AG20443 (cell line): ENCODE results near the gene RNF43.
"Not testable (repeated sequence)": the region's sequence is repeated elsewhere in the genome, so short reads cannot be mapped to it uniquely, and the experiment has no call there.

Source experiments
- DNase-seq: peaks from one replicate; pipeline ENCODE4 v3.0.0; 2012; ENCODE audit warnings: low spot score, mixed read lengths

The RNF43 gene

DNA sequence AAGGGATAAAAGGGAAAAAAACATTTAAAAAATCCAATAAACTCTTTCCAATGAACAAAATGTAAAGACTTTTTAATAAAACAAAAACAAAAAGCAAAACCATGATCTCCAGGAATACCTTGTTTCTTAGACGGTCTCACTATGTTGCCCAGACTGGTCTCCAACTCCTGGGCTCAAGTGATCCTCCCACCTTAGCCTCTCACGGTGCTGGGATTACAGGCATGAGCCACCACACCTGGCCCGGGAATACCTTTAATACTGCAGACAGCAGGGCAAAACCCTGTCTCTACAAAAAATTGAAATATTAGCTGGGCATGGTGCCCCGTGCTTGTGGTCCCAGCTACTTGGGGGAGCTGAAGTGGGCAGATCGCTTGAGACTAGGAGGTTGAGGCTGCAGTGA, 7.9 kb downstream of the RNF43 start:
- no peak for DNase-seq

DNA sequence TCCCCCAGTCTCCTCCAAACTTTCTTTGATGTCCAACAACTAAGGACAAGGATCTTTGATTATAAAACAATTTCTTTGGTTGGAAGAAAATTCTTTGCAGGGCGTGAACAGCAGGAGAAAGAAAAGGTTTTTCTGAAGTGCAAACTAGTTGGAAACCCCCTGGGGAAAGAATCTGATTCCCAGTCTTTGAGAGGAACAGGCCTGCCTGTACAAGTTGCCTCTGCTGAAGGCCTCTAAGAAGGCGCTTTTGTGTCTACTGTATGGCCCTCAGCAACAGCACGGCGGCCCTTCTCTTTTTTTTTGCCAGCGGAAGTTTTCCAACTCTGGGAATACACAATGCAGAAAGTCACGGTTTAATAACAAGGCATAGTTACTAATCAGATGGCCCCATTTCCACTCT, 14.0 kb downstream of the RNF43 start:
- DNase-seq = no peak

DNA sequence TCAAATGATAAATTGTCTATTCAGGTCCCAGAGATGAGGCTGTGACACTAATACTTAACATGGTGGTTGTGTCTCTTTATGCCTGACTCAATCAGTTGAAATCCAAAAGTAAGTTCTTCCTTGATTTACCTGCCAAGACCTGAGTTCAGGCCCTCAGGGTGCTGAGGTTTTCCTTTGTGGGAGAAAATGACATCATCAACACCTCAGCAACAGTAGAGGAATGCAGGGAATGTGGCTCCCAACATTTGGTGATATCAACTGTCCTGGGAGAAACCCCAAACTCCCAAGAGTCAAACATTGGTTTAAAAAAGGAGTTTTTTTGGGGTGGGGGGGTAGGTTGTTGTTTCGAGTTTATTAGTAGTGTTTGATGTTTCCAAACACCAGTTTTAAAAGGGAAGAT, 14.7 kb downstream of the RNF43 start:
- peak; percentile 14 for DNase-seq

DNA sequence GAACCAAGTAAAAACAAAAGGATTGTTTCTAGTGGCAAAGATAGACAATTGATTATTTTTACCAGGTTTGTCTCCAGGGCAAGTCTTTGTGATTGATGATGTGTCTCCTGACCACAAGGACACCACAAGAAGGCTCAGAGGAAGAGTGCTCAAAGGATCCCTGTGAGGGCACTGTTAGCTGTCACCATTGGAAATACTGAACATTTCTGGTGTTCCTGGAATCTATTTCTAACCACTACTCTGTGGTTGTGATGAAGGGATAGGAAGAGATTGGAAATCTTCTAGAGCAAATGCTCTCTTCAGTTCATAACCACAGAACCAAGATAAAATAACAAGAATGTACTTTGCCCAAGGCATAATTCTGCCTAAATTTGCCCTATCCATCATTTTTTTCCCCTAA, 15.3 kb downstream of the RNF43 start:
- DNase-seq = peak; percentile 26

DNA sequence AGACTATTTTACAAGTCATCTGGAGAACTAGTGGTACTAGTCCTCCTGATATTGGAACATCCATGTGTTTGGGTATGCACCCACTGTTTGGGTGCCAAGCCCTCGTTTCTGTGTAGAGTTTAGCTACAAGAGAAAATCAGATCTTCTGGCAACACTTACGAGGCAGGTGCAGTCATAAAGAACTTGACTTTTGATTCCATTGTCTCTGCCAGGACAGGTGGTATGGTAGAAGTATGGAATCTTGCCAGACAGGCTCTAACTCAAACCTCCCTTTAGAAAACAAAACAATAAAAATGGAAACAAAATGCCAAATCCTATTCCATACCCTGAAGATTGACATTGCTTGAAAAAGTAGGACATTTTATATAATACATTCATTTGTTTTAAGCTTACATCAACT, 16.0 kb downstream of the RNF43 start:
- no peak for DNase-seq

DNA sequence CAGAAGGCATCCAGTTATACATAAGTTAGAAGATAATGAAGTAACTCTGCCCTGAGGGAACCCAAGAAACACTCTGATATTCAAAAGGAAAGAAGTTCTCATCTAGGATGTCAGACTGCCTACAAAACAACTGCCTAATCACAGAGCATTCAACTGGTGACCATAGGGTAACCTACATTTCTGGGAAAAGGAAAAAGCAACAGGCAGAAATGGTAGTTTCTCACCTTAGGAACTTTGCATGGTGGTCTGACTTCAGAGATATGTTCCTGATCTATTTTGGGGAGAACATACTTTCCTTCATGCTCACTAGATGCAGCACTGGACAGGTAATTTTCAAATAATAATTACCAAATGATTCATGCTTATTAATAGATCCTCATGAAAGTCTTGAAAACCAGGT, 16.5 kb downstream of the RNF43 start:
- no peak for DNase-seq

DNA sequence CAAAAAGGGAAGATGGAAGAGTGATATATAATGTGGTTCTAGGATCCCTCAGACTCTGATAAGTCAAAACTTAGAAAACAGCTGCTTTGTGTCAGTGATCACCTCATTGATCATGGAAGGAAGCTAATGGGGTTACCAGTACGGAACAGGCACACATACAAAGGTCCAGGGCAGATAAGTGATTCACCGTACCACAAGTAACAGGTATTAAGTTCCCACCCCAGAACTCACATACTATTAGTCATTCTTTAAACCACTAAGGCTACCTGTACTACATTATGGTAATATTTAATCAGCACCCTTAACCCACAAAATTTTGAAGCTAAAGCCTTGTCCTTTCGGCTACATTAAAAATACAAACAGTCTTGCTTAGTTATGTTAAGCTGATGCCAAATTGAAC, 17.4 kb downstream of the RNF43 start:
- DNase-seq = no peak

DNA sequence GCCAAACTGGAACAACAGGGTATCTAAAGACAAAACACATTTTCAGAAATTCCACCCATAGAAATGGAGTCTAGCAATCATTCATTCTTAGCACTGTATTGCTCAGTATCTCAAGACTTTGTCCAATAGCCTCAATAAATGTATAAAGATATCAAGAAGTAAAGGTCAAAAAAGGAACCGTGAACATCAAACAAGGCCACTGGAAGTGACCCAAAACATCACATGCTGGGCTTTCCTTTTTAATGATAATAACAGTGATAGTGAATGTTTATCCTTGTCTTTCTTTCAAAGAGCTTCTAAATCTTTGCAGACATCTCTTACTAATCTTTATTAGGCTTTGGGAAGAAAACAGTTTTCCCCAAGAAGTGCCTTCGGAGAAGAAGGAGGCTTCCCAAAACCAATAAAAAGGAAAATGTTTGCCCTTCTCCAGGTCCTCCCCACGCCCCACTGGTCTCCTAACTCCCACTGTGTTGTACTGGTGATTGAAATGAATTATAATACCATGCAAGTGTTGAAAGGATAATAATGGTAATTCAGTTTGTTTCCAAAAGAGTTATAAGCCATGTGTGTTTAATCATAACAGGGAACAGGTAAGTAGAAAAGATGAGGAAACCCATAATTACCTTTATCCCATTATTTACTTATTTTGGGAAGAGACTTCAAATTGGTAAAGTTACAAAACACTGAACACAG, 18.6 kb downstream of the RNF43 start:
- no peak for DNase-seq

DNA sequence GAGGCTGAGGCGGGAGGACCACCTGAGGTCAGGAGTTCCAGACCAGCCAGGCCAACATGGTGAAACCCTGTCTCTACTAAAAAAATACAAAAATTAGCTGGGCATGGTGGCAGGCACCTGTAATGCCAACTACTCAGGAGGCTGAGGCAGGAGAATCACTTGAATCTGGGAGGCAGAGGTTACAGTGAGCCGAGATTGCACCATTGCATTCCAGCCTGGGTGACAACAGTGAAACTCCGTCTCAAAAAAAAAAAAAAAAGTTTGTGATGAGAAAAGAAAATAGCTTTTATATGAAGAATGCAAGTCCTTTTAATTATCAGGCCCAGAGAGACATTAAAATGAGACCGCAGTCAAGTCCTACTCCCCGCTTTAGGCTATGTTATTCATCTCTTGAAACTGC, 19.9 kb downstream of the RNF43 start:
- DNase-seq = not testable (repeated sequence)

DNA sequence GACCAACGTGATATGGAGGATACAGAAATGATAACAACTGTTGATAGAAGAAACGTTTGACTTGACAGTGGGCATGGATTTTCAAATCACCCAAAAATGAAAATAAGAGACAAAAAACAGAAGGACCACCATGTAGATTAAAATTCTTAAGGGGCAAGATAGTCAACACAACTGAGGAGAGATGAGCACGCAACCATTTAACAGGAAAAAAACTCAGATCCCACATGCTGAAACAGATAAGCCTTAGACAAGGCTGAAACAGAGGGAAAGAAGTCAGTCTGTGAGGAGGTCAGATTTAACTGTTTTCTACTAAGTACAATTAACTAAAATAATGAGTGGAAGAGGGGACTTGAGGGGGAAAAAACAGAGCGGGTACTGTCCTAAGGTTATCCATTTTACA, 21.2 kb downstream of the RNF43 start:
- DNase-seq = no peak

DNA sequence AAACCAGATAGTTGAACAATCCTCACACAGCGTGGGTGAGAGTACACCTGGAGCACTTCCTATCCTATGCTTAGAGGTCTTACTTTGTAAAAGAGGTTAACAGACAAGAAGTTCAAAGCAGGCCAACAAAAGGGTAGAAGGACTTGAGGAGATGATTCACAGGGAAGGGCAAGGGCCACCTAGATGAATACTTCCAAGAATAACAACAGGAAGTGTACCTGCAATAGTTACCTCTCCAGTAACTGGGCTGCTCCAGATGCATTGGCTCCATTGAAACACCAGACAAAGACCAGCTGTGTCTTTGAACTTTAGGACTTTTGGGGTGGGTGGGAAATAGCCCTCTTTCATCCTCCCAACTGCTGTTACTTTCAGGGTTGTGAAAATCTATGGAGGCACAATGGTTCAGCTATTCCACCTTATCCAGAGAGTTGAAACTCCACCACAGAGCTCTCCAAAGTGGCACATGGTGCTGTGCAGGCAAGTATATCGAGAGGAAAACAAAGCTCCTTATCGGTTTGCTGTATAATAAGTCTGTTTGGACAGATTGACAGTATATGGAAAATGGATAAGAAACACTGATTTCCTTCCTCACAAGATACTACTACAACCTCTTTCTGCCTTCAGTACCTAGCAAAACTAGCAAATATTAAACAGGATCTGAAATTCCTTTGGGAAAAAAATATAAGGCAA, 22.7 kb downstream of the RNF43 start:
- no peak for DNase-seq

DNA sequence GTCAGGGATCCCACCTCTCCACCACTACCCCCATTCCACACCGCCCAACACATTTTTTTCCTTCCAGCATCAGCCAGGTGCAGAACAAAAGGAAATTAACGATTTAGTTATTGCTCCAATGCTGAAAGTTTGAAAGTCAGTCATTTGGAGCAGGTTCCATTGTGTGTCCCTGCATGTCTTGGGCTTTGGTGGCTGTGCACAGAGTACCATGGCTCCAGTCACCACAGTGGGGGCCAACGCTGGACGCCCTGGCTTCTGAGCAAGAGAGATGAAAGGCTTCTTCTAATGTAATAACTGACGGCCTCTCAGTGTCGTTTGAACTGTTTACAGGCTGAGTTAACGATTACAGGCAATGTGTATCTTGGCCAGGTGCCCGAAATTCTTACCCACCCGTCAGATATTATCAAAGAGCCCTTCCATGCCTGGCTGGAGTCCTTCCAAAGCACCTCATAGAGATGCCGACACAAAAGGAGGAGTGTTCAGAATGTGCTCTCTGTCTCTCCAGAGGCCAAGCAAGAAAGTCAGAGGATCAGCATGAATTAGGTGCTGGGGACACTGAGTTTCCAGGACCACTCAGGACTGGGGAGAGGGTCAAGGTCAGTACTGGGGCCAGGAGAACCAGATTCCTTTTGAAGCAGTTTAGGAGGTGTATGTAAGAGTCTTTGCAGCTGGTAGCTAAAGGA, 25.9 kb downstream of the RNF43 start:
- DNase-seq = no peak

DNA sequence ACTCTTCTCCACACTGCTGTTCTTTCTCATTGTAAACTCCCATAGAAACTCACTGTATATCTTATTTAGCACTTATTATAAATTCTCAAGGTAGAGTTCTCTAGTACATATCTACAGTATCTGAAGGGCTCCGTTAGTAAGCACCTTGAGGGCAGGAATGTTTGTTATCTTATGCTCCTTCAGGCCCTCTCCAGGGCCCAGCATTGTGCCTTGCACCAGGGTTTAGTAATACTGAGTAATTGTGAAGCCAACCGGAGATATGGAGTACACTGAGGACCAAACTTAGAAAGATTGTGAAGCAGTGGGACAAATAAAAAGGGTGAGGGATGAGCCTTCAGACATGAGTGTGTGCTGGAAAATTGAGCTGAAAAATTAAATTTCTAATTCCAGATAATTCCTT, 26.4 kb downstream of the RNF43 start:
- DNase-seq = no peak

DNA sequence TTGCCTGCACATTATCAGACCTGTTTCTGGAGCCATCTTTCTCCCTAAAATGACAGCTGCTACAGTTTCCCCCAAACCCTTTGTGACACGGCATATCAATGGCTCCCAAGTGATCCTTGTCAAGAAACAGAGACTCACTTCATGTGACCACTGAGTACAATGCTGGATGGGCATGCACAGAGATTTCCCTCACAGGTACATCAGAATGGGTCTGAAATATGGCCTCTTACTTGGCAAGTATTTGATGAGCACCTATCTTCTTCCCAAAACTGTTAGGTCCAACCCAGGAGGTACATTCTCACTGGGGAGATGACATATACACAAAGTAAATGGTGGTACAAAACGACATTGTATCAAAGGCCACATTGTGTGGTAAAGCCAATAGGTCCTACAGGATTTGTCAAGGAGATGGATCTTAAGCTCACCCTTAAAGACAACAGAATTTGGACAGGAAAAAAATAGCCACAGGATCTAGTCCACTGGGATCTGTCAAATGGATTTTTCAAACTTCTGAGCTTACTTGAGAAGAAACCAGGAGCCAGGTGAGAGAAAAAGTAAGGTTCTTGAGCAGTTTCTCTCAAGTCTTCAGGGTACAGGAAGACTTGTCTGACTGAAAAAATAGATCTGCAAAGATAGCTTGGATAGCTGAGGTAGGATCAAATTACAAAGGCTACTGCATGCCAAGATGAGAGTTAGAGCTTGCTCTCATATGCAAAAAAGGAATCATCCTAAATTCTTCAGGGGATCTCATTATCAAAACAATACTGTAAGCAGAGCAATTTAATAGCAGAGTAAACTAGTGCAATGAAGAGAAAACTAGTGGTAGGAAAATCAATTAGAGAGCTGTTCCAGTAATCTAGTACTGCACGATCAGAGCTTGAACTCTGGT, 28.8 kb downstream of the RNF43 start:
- DNase-seq = no peak

DNA sequence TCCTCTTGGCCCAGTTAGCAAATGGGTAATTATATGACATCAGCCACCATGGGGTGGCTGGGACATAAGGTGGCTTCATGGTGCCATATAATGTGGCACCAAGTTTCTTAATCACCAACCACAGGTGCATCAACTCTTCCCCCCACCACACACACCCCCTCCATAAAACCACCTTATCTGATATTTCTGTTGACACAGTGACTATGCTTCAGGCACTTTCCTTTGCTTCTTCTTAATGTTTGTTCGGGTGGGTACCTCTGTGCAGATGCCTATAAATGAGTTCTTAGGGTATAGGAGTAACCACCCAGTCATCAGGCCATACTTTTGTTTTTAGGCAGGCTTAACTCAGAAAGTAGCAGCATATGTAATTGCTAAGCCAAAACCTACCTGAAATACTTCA, 29.5 kb downstream of the RNF43 start:
- no peak for DNase-seq

DNA sequence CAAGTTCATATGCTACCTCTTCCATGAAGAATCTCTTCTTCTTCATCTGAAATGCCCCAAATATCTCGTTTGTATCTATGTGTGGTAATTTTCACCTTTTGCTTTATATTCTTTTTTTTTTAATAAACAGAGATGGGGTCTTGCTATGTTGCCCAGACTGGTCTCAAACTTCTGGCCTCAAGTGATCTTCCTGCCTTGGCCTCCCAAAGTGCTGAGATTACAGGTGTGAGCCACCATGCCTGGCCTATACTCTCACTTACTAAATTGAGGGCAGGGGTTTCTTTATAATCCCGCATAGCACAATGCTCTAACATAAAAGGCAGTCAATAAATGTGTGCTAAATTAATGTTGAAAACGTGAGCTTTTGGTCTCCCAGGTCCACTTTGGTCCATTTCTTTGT, 30.6 kb downstream of the RNF43 start:
- DNase-seq = no peak

DNA sequence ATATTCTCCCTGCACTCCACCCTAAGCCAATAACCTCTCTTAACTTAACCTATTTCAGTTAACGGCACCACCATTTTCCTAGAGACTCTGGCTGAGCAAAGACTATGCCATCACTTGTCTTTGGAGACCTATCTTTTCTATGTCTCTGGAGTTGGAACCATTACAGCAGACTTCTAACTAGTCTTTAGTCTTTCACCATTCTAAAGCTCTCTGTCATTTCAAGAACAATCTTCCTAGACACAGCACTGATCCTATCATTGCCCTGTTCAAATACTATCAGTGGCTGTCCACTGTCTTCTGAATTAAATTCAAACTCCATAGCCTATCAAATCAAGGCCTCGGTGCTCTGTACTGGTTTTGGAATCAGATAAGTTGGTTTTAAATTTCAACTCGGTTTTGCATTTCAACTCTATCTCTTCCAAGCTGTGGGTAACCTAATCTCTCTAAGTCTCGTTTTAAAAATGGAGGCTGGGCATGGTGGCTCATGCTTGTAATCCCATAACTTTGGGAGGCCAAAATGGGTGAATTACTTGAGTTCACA, 31.9 kb downstream of the RNF43 start:
- no peak for DNase-seq

DNA sequence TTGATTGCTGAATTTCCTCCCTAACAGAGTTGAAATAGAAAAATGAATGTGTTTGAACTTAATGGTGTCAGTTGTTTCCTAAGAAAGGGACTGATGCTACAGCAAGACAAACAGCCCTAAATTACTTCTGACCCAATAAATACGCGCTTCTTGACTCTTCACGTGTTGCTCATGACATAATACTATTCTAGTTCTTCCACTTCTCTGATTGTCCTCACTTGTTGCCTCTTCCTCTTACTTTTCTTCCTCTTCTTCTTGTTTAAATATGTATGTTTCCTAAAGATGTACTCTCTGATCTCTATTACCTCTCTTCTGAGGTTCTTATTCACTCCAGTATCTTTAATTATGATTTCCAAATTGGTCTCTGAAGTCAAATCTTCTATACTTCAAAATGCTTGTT, 32.4 kb downstream of the RNF43 start:
- DNase-seq = no peak

DNA sequence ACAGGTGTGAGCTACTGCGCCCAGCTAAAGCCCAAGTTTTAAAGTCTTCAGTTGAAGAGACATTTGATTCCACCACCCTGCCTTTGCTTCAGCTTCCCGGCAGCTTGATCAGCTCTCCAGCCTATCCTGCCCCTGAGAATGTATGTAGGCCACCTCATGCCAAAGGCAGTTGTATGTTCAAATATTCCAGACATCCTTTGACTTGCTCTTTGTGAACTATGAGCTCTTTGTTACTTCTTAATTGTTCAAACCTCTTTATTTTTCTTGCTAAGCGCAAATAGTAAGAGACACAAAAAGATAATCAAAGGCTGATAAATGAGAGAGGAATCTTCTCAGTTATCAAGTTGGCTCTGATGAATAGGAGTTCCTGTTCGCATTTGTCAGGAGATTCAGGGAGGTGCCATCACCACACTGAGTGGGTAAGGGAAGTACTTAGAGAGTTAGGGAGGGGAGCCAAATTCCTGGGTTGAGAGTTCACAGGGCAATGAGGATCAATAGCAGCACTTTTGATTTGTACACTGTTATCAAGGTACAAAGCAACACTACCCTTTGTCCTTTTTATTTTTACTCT, 33.4 kb downstream of the RNF43 start:
- DNase-seq = no peak

DNA sequence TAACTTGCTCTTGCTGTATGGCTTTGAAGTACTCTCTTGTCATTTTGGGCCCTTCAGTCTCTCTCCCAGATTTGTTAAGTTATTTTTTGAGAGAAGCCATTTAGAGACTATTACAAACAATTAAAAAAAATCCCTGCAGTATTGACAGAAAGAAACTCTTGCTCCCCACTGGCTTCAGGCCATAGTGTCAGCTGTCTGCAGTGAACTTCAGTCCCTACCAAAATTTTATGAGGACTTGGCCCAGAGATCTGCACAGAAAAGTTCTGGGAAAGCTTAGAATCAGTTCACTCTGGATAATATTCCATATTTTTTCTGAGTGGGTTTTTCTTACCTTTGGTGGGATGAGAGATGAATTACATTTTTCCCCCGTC, 34.5 kb downstream of the RNF43 start:
- no peak for DNase-seq

DNA sequence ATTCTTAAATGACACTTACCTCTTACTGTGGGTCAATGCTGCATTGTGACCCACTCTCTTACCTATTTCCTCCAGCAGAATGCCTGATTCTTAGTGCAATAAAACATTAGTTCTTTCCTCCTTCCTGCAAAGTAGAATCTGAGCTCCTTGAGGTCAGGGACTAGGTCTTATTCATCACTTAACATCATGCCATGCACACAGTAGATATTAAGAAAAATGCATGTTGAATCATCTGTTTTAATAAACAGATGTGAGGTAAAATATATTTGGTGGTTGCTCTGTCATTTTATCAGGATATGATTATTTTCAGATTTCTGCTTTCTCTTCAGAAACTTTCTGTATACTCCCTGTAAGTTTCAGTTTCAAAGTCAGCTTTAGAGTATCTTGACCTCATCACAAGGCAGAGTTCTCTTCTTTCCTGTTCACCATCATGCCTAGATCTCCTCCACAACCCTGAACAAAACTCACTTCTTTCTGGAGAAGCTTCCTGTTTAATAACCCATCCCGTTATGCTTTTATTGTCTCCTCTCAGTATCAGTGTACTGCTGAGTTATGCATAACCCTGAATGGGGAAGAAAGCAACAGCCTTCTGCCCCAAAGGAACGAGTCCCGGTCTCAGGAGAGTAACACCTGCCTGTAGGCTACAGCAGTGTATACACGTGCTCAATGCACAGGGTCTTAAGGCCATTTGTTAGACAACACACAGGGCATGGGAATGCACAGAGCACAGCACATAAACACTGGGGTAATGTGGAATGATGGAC, 35.0 kb downstream of the RNF43 start:
- DNase-seq = no peak
